Measurements from ENCODE around the gene ERLIN1.
"Not testable (repeated sequence)": the region's sequence is repeated elsewhere in the genome, so short reads cannot be mapped to it uniquely, and the experiment has no call there.

The ERLIN1 gene

DNA sequence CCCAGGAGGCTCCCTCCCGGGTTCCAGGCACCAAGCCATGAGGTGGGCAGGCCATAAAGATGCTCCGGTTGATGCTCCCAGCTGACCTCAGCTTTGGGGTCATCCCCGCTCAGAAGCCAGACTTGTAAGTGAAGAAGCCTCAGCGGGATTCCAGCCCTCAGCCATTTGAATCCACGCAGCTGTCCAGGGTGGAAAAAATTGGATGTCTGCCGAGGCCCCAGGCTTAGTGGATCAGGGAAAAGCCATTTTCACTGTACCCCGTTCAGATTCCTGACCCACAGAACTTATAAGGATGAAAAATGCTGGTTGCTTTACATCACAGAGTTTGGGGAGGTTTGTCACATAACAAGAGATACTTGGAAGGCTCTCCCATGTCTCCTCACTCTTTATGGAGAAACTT lies 55.0 kb downstream of the ERLIN1 start:
- H3K4me3 ChIP-seq (ENCODE audit: low read depth in 1 of 2, low read length in 2 of 2) = no peak overlapping the region
- H3K27me3 ChIP-seq (ENCODE audit: control insufficient read depth in 1 of 2, insufficient read depth in 2 of 2, low read length in 2 of 2) = no peaks in the 10 kb centered on the region
- peaks cover 4% of the 10 kb centered on the region for H3K9me3 ChIP-seq (ENCODE audit: low read length)
- no peak overlapping the region for H3K27ac ChIP-seq (ENCODE audit: low read depth, low read length)
- H3K36me3 ChIP-seq (ENCODE audit: insufficient read depth, low read length) = no peaks in the 10 kb centered on the region
- no peak overlapping the region for H3K9ac ChIP-seq (ENCODE audit: low read length)
- no peaks in the 10 kb centered on the region for H3K4me1 ChIP-seq (ENCODE audit: insufficient read depth, low read length)

DNA sequence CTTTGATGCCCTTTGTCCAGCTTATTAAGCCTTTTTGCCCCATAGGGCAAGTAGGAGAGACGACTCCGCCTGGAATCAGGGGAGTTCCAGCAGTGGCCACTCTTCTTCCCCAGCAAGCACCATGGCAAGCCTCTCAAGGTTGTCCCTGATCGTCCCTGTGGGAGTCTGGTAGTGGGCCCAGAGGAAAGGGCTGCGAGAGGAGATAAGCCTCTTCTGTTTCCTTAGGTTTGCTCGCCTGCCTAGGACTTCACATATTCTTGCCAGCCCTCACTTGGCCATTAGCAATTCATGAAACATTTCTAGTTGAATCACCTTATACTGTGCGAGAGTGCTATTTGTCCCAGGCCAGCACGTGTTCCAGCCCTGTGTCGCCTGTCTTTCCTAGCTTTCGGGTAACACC lies 56.4 kb downstream of the ERLIN1 start:
- Histone ChIP-seq H3K9ac (ENCODE audit: low read length) (no peak overlapping the region), H3K27me3 (ENCODE audit: control insufficient read depth in 1 of 2, insufficient read depth in 2 of 2, low read length in 2 of 2) (no peaks in the 10 kb centered on the region), H3K4me1 (ENCODE audit: insufficient read depth, low read length) (no peaks in the 10 kb centered on the region), H3K4me3 (ENCODE audit: low read depth in 1 of 2, low read length in 2 of 2) (no peak overlapping the region), H3K27ac (ENCODE audit: low read depth, low read length) (no peak overlapping the region), H3K9me3 (ENCODE audit: low read length) (peaks cover under 1% of the 10 kb centered on the region), H3K36me3 (ENCODE audit: insufficient read depth, low read length) (no peaks in the 10 kb centered on the region)

DNA sequence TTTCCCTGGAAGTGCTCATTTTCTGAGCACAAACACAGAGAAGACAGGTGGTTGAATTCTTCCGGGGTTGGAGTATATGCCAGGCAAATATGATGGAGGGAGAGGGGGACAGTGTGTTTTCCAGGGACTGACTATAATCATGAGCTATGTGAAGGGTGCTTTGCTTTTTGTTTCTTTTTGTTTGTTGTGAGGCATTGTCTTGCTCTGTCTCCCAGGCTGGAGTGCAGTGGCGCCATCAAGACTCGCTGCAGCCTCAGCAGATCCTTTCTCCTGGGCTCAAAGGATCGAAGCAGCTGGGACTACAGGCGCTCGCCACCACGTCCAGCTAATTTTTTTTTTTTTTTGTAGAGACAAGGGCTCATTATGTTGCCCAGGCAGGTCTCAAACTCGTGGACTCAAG lies 56.9 kb downstream of the ERLIN1 start:
- no peak overlapping the region for H3K9ac ChIP-seq (ENCODE audit: low read length)
- no peak overlapping the region for H3K27ac ChIP-seq (ENCODE audit: low read depth, low read length)
- H3K9me3 ChIP-seq (ENCODE audit: low read length) = no peaks in the 10 kb centered on the region
- H3K36me3 ChIP-seq (ENCODE audit: insufficient read depth, low read length) = no peaks in the 10 kb centered on the region
- no peaks in the 10 kb centered on the region for H3K4me1 ChIP-seq (ENCODE audit: insufficient read depth, low read length)
- no peak overlapping the region for H3K4me3 ChIP-seq (ENCODE audit: low read depth in 1 of 2, low read length in 2 of 2)
- no peaks in the 10 kb centered on the region for H3K27me3 ChIP-seq (ENCODE audit: control insufficient read depth in 1 of 2, insufficient read depth in 2 of 2, low read length in 2 of 2)

GRCh38 chr10:100125335-100125734 lies 60.5 kb downstream of the ERLIN1 start:
- H3K27me3 ChIP-seq (ENCODE audit: control insufficient read depth in 1 of 2, insufficient read depth in 2 of 2, low read length in 2 of 2); H3K27ac ChIP-seq (ENCODE audit: low read depth, low read length); H3K4me1 ChIP-seq (ENCODE audit: insufficient read depth, low read length); H3K36me3 ChIP-seq (ENCODE audit: insufficient read depth, low read length); H3K4me3 ChIP-seq (ENCODE audit: low read depth in 1 of 2, low read length in 2 of 2); H3K9me3 ChIP-seq (ENCODE audit: low read length); H3K9ac ChIP-seq (ENCODE audit: low read length): not testable (repeated sequence)

DNA sequence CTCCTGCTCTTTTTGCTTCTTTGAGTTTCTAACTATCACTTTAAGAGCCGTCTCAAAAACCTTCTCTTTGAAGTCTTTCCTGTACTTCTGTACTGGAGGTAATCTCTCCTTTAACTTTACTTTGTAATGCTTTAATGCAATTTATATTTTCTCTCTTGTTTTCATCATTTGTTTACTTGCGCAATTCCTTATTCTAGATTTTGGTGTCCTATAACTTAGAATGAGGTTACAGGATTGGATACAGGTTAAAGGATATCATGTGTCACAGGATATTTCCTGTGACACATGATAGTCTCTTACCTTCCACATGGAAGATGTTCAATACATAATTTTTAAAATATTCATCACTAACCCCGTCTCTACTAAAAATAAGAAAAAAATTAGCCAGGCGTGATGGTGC lies 61.7 kb downstream of the ERLIN1 start:
- no peak overlapping the region for H3K4me3 ChIP-seq (ENCODE audit: low read depth in 1 of 2, low read length in 2 of 2)
- H3K9me3 ChIP-seq (ENCODE audit: low read length) = no peaks in the 10 kb centered on the region
- no peaks in the 10 kb centered on the region for H3K27me3 ChIP-seq (ENCODE audit: control insufficient read depth in 1 of 2, insufficient read depth in 2 of 2, low read length in 2 of 2)
- no peaks in the 10 kb centered on the region for H3K4me1 ChIP-seq (ENCODE audit: insufficient read depth, low read length)
- no peaks in the 10 kb centered on the region for H3K36me3 ChIP-seq (ENCODE audit: insufficient read depth, low read length)
- no peak overlapping the region for H3K27ac ChIP-seq (ENCODE audit: low read depth, low read length)
- no peak overlapping the region for H3K9ac ChIP-seq (ENCODE audit: low read length)

GRCh38 chr10:100122780-100123179 lies 63.0 kb downstream of the ERLIN1 start:
- no peak overlapping the region for H3K9ac ChIP-seq (ENCODE audit: low read length)
- no peaks in the 10 kb centered on the region for H3K4me1 ChIP-seq (ENCODE audit: insufficient read depth, low read length)
- no peaks in the 10 kb centered on the region for H3K9me3 ChIP-seq (ENCODE audit: low read length)
- H3K4me3 ChIP-seq (ENCODE audit: low read depth in 1 of 2, low read length in 2 of 2) = no peak overlapping the region
- no peak overlapping the region for H3K27ac ChIP-seq (ENCODE audit: low read depth, low read length)
- H3K36me3 ChIP-seq (ENCODE audit: insufficient read depth, low read length) = no peaks in the 10 kb centered on the region
- H3K27me3 ChIP-seq (ENCODE audit: control insufficient read depth in 1 of 2, insufficient read depth in 2 of 2, low read length in 2 of 2) = no peaks in the 10 kb centered on the region

- no peaks in the 10 kb centered on the region for H3K36me3 ChIP-seq (ENCODE audit: insufficient read depth, low read length)
- no peak overlapping the region for H3K27ac ChIP-seq (ENCODE audit: low read depth, low read length)
- H3K4me1 ChIP-seq (ENCODE audit: insufficient read depth, low read length) = no peaks in the 10 kb centered on the region
- H3K27me3 ChIP-seq (ENCODE audit: control insufficient read depth in 1 of 2, insufficient read depth in 2 of 2, low read length in 2 of 2) = peaks cover 0 to 6% of the 10 kb centered on the region in 2 donors
- no peak overlapping the region for H3K9ac ChIP-seq (ENCODE audit: low read length)
- H3K4me3 ChIP-seq (ENCODE audit: low read depth in 1 of 2, low read length in 2 of 2) = no peak overlapping the region
- H3K9me3 ChIP-seq (ENCODE audit: low read length) = no peaks in the 10 kb centered on the region
These were observed 65.3 kb downstream of the ERLIN1 start for GRCh38 chr10:100120550-100120949.

DNA sequence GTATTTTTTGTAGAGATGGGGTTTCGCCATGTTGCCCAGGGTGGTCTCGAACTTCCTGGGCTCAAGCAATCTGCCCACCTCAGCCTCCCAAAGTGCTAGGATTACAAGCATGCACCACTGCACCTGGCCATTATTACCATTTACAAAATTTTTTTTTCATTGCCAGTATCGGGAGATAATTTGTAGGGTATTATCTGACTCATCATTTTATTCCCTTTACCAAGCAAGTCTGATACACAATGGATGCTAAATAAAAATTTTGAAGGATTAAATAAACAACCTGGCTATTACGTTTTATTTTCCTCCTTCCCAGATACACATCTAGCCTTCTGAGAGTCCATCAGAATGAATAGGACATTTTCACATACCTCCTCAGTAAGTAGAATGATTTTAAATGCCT lies 66.1 kb downstream of the ERLIN1 start:
- Histone ChIP-seq H3K4me3 (ENCODE audit: low read depth in 1 of 2, low read length in 2 of 2) (no peak overlapping the region), H3K27ac (ENCODE audit: low read depth, low read length) (no peak overlapping the region), H3K27me3 (ENCODE audit: control insufficient read depth in 1 of 2, insufficient read depth in 2 of 2, low read length in 2 of 2) (peaks cover 0 to 6% of the 10 kb centered on the region in 2 donors), H3K36me3 (ENCODE audit: insufficient read depth, low read length) (no peaks in the 10 kb centered on the region), H3K9me3 (ENCODE audit: low read length) (no peaks in the 10 kb centered on the region), H3K4me1 (ENCODE audit: insufficient read depth, low read length) (no peaks in the 10 kb centered on the region), H3K9ac (ENCODE audit: low read length) (no peak overlapping the region)

DNA sequence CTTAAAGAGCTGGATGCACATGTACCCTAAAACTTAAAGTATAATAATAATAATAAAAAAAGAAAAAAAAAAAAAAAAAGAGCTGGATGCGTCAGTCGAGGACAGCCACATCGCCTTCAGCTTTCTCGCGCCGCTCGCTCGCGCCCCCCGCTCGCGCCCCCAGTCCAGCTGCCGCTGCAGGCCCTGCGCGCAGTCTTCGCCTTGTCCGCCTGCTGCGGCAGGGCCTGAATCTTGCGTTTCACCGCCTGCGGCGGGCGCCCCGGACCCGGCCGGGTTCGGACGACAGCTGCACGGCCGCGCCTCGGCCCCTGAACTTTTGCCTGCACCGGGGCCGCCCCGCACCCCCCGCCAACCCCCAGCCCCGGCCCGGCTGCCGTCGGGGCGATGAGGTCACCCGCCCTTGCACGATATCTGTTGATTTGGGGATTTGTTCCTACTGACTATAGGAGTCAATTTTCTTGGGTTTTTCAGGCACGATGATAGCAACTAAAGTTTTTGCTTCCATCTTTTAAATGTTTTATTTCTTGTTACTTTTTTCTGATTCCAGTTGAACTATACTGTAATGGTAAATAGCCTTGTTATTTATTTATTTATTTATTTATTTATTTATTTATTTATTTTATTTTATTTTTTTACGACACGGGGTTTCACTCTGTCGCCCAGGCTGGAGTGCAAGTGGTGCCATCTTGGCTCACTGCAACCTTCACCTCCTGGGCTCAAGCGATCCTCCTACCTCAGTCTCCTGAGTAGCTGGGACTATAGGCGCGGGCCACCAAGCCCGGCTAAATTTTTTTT lies 70.7 kb downstream of the ERLIN1 start:
- Histone ChIP-seq H3K27ac (ENCODE audit: low read depth, low read length) (no peak overlapping the region), H3K36me3 (ENCODE audit: insufficient read depth, low read length) (no peaks in the 10 kb centered on the region), H3K9me3 (ENCODE audit: low read length) (no peaks in the 10 kb centered on the region), H3K4me3 (ENCODE audit: low read depth in 1 of 2, low read length in 2 of 2) (no peak overlapping the region), H3K9ac (ENCODE audit: low read length) (no peak overlapping the region), H3K27me3 (ENCODE audit: control insufficient read depth in 1 of 2, insufficient read depth in 2 of 2, low read length in 2 of 2) (peaks cover 0 to 6% of the 10 kb centered on the region in 2 donors), H3K4me1 (ENCODE audit: insufficient read depth, low read length) (no peaks in the 10 kb centered on the region)

GRCh38 chr10:100114460-100114859 lies 71.4 kb downstream of the ERLIN1 start:
- Histone ChIP-seq H3K27ac (ENCODE audit: low read depth, low read length) (no peak overlapping the region), H3K4me3 (ENCODE audit: low read depth in 1 of 2, low read length in 2 of 2) (no peak overlapping the region), H3K9me3 (ENCODE audit: low read length) (no peaks in the 10 kb centered on the region), H3K4me1 (ENCODE audit: insufficient read depth, low read length) (no peaks in the 10 kb centered on the region), H3K9ac (ENCODE audit: low read length) (no peak overlapping the region), H3K36me3 (ENCODE audit: insufficient read depth, low read length) (no peaks in the 10 kb centered on the region), H3K27me3 (ENCODE audit: control insufficient read depth in 1 of 2, insufficient read depth in 2 of 2, low read length in 2 of 2) (peaks cover 0 to 6% of the 10 kb centered on the region in 2 donors)

DNA sequence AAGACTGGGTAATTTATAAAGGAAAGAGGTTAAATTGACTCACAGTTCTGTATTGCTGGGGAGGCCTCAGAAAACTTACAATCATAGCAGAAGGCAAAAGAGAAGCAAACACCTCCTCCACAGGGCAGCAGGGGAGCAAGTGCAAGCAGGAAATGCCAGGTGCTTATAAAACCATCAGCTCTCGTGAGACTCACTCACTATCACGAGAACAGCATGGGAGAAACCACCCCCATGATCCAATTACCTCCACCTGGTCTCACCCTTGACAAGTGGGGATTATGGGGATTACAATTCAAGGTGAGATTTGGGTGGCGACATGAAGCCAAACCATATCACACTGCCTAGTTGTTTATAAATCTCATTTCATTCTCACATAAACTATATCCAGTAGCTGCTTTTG lies 76.2 kb downstream of the ERLIN1 start:
- Histone ChIP-seq H3K27me3 (ENCODE audit: control insufficient read depth in 1 of 2, insufficient read depth in 2 of 2, low read length in 2 of 2) (no peaks in the 10 kb centered on the region), H3K27ac (ENCODE audit: low read depth, low read length) (no peak overlapping the region), H3K36me3 (ENCODE audit: insufficient read depth, low read length) (no peaks in the 10 kb centered on the region), H3K9ac (ENCODE audit: low read length) (no peak overlapping the region), H3K9me3 (ENCODE audit: low read length) (no peaks in the 10 kb centered on the region), H3K4me3 (ENCODE audit: low read depth in 1 of 2, low read length in 2 of 2) (no peak overlapping the region), H3K4me1 (ENCODE audit: insufficient read depth, low read length) (no peaks in the 10 kb centered on the region)

DNA sequence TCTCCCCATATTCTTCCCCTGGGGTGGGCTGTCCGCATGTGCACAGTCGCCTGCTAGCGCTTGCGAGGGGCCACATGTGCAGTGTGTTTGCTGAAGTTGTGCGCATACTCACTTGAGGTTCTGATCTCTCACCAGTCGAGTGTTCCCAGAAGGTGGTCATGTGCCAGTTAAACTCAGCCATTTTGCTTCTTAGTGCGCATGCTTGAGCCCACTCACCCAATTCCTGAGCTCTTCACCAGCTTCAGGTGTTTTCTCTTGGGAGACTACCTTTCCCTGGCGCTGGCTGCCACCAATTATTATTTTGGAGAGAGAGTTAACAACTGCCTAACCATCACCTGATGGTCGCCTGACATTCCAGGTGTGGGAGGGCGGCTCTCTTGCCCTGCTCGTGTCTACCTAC lies 79.0 kb downstream of the ERLIN1 start:
- Histone ChIP-seq H3K4me3 (ENCODE audit: low read depth in 1 of 2, low read length in 2 of 2) (no peak overlapping the region), H3K27me3 (ENCODE audit: control insufficient read depth in 1 of 2, insufficient read depth in 2 of 2, low read length in 2 of 2) (no peaks in the 10 kb centered on the region), H3K36me3 (ENCODE audit: insufficient read depth, low read length) (no peaks in the 10 kb centered on the region), H3K27ac (ENCODE audit: low read depth, low read length) (no peak overlapping the region), H3K4me1 (ENCODE audit: insufficient read depth, low read length) (no peaks in the 10 kb centered on the region), H3K9me3 (ENCODE audit: low read length) (no peaks in the 10 kb centered on the region), H3K9ac (ENCODE audit: low read length) (no peak overlapping the region)

All from muscle layer of colon (tissue), 2 donors.